T1000 (cell line): Measurements from ENCODE around the gene LAMB4.
A peak's percentile ranks its signal among the peaks of the same experiment; 100 is the strongest.

Experiments used
- DNase-seq: peaks from one replicate; lab custom pipeline; 2025; ENCODE audit warnings: mixed read lengths; lab: John Stamatoyannopoulos, UW

The LAMB4 gene

DNA sequence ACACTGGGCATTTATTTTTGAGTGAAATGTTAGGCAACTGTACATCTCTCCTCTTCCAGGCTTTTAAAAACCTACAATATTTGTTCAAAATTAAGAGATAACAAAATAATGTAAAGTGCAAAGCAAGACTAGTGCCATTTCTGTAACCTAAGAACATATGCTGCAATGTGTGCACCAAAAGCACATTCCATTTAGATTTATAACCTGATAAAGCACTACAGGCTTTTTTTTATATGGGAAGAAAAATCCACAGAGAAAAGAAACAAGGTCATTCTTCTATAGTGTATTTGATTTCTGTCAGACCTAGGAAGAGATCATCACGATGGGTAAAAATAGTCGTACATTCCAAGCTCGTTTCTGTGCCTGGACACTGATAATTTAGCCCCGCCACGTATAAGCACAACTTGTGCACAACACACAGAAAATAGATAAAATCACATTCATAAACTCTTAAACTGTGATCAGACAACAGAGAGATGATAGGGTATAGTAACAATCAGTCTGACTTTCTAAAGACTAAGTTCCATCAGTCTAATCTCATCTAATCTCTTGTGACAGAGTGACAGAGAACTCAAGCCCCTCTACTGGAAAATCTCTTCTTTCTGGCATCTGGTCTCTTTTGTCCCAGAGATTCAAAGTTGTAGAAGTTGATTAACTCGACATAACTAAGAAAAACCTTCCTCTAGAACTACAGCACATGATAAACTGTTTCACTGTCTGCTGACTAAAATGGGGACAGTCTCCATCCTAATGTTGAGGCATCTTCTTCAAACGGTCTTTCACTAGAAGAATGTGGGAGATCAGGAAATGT, 133.9 kb downstream of the LAMB4 start:
- DNase-seq: no peak

DNA sequence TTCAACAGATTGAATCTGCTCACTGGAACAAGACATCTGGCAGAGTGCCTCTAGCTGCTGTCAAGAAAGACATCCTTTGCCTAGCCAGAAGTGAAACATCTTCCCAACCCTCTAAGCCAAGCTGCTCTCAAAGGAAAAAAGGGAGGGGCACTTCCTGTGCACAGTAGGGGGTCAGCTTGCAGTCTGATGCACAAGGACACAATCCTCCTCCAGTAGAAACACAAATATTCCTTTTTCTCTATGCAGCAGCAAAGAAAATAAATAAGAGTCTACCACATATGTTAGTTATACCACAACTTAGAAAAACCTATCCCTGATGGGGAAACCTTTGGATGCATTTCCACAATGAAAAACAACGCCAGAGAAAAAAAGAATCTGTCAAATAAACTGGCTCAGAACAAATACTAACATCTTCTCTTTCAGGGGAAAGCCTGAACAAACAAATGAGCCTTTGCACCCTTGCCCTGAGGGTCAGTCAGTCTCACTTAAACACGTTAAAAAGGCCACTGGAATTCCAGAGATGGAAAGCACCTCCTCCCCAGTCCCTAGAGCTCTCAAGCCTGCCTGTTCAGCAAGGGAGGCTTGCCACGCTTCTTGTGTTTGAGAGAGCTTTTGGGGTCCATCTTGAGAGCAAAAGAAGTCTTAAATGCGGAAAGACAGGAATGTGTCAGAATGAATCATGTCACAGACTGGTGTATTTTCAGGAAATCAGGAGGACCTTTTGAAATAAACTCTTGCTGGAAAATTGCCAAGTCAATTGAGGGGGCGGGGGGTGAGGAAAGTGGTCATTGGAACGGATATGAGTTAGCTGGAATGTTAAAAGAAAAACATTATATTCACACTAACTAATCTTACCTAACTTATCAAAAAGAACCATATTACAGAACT, 134.7 kb downstream of the LAMB4 start:
- peak; percentile 33 for DNase-seq

DNA sequence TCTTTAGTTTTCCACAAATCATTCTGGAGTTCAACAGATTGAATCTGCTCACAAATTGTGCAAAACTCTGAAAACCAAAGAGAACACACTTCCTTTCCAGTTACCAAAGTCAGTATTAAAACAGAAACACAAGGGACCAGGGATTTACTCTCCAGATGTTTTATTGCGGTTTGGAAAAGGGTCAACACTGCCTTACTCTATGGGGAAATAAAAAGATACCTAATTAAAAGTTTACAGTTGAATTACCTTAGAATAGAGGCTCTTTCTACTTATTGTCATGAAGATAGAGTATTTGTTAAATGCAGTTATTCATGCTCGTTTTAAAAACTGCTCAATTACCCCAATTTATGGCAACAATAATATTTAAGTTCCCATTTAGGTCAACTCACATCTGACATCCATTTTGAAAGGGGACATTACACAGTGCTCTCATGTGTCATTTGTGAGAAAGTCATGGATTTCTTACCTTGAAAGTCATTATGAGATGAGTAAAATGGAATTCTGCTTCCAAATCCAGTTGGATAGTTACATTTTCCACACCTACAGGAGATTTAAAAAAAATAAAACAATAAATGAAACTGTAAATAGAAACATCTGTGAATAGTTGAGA, 135.6 kb downstream of the LAMB4 start:
- DNase-seq: no peak

DNA sequence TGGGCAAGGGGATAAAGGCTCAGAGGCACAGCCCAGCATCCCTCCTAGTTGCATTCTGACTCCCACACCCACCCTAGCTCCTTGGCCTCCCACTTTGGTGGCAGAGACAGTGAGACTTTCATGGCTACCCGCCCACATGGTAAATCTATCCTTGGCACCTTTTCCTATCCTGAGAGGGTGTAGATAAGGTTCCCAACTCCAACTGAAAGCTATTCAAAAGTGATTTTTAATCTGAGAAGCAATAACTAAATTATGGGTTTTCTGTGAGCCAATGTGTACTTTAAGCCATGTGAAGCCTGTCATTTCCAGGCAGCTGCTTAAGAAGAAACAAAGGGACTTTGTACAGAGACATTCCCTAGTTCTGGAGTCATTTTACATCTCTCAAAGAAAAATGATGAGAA, 136.3 kb downstream of the LAMB4 start:
- DNase-seq: no peak

DNA sequence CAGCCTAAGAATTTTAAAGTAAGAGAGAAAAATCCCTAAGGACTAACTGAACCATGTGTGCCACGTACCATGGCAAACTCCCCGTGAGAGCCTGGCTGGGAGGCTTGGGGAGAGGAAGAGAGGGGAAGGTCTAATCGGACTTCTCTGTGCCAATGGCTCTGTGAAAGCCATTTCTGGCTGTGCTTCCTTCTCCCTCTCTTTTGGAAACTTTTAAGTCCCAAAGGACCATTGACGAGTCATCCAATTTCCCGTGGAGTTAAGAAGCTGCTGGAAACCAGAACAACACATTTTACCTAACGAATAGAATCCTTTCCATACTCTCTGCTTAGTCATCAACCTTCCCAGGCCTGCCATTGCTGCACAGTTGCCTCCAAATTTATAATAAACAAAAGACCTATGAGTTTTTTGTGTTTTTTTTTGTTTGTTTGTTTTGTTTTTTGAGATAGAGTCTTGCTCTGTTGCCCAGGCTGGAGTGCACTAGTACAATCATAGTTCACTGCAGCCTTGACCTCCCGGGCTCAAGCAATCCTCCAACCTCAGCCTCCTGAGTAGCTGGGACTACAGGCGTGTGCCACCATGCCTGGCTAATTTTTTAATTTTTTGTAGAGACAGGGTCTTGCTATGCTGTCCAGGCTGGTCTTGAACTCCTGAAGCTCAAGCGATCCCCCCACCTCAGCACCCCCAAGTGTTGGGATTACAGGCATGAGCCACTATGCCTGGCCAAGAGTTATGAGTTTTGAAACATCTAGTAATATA, 140.4 kb downstream of the LAMB4 start:
- DNase-seq: peak; percentile 10

DNA sequence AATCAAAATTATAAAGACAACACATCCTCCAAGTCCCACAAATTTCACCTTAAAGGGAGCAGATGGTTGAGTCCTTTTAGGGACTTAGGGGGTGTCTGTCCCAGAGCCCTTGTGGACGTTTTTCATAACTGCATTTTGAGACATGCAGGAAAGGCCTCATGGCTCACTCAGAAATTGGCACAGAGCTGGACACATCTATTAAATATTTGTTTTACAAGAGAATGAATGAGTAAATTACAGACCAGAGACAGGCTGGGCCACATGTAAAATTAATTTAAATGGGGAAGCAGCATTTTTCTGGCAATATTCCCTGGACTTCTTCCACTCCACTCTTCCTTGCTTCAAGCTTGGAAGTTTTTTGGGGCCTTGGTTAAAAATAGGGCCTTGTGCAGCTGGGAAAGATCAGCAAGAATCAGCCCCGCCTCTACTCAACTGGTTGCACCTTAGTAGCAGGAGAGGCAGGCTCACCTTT, 147.2 kb downstream of the LAMB4 start:
- DNase-seq: no peak

DNA sequence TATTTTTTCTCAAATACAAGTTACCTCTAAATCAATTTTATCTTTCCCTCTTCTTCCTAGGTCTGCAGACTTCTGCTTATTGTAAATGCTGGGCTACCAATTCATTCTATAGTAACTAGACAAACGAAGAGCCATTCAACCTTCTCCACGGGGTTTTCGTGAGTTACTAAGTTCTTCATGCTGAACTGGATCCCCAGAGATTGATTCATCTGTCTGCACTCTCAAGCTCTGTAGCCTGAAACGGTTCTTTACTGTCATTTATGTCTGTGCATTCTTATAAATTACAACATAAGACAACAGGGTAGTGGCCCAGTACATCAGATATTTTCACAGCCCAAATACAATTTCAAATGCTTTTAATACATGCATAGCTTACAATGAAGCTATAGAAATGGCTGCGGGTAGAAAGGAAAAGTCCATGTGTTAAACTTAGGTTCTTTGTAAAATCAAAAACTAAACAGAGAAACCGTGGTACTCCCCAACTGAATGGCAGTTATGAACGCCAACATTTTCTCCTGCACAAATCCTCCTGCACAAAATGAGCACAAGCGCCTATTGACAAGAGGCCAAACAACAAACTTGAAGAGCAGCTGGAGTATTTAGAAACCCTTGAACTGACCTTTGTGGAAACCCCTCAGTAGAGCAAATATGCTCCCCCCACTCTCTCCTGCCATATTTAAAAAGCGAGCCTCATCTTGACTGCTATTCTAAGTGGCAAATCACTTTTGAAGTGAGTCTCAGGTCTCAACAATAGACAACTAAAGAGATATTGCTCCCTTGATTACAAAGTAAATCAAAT, 147.9 kb downstream of the LAMB4 start:
- no peak for DNase-seq

DNA sequence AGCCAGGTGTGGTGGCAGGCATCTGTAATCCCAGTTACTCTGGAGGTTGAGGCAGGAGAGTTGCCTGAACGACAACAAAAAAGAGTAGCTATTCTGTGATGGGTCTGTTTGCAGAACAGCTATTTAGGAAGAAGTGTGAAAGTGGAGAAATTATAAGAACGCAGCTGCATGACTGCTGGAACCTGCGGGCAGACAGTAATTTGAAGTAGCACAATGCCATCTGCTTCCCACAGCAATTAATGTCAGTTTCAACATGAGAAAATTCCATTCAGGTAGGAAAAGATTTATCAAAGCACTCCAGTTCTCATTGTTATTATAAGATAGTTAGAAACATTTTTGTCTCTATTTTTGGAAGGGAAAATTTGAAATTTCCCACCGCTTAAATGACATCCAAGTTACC, 148.7 kb downstream of the LAMB4 start:
- DNase-seq: no peak

DNA sequence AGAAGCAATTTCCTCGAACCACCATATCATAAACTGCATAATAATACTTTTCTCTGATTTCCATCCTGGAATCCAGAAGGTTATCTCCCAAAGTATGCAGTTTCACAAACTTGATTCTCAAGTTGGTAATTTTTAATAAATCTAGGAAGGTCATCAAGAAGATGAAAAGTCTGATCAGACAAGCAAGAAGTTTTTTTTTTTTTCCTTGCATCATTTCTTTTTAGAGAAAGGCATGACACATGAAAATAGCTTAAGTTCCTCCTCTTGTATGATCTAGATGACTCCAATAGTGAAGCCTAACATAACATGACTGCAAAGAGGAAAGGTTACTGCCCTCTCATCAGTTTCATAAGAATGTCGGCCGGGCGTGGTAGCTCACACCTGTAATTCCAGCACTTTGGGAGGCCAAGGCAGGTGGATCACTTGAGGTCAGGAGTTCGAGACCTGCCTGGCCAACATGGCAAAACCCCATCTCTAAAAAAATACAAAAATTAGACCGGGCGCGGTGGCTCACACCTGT, 149.4 kb downstream of the LAMB4 start:
- no peak for DNase-seq

DNA sequence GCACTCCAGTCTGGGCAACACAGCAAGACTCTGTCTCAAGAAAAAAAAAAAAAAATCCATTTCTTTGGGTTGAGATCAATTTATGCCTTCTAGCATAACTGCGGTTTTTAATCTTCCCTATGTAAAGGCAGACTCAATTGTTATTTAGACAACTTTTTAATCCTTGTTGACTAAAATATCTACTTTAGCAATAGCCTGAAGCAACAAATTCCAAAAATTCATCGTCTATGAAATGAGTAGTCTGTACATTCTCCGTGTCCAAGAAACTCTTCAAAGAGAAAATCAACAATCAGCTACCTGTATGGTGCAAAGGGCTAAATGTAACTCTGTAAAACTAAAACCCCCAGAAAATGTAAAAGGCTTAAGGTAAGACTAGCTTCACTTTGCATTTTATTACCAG, 150.0 kb downstream of the LAMB4 start:
- DNase-seq: no peak

DNA sequence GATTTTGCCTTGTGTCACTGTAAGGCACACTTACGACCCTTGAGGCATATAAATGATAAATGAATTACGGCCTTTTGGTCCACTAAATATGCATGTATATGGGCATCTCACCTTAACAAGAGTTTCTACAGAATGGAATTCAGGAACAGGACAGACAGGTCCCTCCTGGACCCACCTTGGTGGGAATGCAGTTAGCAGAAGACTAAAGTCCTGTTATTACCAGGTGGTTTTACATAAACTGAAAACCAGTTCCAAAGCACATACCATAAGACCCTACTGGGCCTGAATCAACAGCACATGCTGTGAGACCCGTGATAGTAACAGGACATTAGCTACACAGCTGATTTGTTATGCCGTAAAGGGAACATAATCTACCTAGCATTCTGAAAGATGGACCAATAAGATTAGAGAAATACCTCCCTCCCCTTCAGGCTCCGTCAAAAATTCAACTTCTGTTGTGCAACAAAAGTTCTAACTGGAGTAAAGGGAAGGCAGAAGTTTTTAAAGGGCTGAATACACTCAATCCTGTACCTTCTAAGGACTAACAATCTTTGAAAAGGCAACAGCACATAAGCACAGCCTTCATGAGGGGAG, 151.2 kb downstream of the LAMB4 start:
- DNase-seq: no peak

DNA sequence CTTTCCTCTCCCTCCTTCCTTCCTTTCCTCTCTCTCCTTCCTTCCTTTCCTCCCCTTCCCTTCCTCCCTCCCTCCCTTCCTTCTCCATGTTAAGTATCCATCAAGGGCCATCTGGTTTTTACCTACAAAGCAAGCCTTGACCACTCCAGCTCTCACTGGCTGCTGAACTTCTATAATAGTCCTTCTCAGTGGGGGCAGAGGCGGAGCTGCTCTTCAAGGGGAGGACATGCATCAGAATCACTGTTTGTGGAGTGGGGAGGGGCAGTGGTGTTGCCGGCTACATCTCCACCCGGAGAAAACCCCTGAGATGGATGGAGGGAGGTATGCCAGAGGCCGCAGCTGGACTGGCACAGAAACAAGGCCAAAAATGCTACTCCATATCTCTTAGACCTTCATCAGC, 153.1 kb downstream of the LAMB4 start:
- no peak for DNase-seq

DNA sequence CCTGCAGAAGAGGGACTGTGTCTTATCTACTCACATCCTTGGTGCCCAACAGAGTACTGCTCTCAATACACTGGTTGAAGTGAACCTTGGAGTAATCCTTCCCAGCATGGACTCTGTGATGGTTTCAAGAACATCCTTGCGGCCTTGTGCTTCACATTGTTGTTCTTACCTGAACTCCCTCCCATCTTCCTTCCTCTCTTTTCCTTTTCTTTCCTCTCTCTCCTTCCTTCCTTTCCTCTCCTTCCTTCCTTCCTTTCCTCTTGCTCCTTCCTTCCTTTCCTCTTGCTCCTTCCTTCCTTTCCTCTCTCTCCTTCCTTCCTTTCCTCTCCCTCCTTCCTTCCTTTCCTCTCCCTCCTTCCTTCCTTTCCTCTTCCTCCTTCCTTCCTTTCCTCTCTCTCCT, 153.5 kb downstream of the LAMB4 start:
- no peak for DNase-seq

DNA sequence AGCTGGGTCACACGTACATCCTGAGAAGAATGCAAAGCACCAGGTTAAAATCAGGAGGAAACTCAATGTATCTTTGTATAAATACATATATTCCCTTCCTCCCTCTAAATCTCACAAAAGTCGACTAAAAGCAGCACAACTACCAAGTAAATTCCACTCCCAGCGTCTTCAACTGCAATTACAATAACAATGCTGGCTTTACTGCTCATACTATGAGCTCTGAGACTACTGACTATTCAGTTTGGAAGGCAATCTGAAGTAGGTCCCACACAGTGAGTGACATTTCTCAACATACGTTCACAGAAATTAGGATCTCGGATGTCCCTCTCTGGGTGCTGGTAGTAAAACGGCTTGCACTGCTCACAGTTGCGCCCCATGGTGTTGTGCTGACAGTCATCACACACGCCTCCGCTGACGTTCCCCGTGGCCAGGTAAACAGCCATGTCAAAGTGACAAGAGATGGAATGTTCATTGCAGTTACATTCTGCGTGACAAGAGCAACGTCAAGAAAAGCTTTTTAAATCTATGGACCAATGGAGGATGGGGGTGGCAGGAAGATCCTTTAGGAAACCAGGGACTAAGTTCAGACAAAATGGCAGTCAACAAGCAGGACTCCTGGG, 154.7 kb downstream of the LAMB4 start:
- DNase-seq: no peak

DNA sequence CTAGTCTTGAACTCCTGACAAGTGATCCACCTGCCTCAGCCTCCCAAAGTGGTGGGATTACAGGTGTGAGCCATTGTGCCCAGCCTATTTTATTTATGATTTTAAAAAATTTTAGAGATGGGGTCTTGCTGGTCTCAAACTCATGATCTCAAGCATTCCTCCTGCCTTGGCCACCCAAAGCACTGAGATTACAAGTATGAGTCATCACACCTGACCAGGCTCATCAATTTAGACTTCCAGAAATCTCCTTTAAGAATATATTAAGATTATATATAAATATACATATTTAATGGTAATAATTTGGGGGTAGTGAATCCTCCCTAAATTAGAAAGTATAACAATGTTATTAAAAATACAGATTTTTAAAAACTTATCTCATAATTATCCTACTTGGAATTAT, 156.3 kb downstream of the LAMB4 start:
- DNase-seq: no peak
